Measurements from ENCODE around the gene SLCO3A1. TPM values are rescaled to one million over a fixed set of nuclear protein-coding genes. Genes with fewer than 3 reads are reported as not detected.

The SLCO3A1 gene
- total RNA-seq, 2 experiments from 2014 or later, result 4.2 to 4.8 TPM

DNA sequence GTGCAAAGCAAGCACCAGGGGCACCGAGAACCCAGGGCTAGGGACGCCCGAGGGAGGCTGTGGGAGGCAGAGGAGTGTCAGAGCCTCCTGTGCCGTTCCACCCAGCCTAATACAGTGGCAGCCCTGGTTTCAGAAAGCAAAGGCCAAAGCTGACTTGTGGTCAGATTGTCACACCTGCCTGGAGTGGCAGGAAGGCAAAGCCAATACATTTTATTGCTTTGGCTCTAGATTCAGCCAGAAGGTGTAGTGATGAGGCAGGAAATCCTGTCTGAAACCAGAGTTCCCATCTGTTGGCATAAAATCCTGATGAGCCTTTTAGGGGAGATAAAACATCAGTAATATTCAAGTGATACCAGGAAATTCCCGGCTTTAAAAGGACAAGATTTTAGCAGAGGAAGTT, 168.3 kb downstream of the SLCO3A1 start:
- no peaks in the 10 kb centered on the region for H3K27me3 Mint-ChIP-seq
- peaks cover 13% of the 10 kb centered on the region for H3K4me1 Mint-ChIP-seq (ENCODE audit: low read depth)
- DNase-seq (peak; percentile 13), ATAC-seq (peak; percentile 61)
- CTCF ChIA-PET, result interaction anchor here (1.1 kb wide), 1 partner anchor 57 kb away, joined by 5 read pairs; no protein-coding TSS in a partner anchor
- H3K27ac Mint-ChIP-seq, result no peak overlapping the region
- TF ChIP-seq, protein P1, sequence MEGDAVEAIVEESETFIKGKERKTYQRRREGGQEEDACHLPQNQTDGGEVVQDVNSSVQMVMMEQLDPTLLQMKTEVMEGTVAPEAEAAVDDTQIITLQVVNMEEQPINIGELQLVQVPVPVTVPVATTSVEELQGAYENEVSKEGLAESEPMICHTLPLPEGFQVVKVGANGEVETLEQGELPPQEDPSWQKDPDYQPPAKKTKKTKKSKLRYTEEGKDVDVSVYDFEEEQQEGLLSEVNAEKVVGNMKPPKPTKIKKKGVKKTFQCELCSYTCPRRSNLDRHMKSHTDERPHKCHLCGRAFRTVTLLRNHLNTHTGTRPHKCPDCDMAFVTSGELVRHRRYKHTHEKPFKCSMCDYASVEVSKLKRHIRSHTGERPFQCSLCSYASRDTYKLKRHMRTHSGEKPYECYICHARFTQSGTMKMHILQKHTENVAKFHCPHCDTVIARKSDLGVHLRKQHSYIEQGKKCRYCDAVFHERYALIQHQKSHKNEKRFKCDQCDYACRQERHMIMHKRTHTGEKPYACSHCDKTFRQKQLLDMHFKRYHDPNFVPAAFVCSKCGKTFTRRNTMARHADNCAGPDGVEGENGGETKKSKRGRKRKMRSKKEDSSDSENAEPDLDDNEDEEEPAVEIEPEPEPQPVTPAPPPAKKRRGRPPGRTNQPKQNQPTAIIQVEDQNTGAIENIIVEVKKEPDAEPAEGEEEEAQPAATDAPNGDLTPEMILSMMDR (IDR thresholded peaks at IDR 0.05), result no peak
- H3K36me3 Mint-ChIP-seq (ENCODE audit: low read depth), result no peaks in the 10 kb centered on the region
- intact Hi-C loops (cut with micrococcal nuclease), result no loop called here
- H3K9me3 Mint-ChIP-seq, result no peaks in the 10 kb centered on the region
- POLR2A ChIA-PET, result interaction anchor here (0.6 to 1.2 kb wide), 2 partner anchors 11 to 553 kb away, joined by 3 read pairs; no protein-coding TSS in a partner anchor
- H3K4me3 Mint-ChIP-seq, result no peak overlapping the region

DNA sequence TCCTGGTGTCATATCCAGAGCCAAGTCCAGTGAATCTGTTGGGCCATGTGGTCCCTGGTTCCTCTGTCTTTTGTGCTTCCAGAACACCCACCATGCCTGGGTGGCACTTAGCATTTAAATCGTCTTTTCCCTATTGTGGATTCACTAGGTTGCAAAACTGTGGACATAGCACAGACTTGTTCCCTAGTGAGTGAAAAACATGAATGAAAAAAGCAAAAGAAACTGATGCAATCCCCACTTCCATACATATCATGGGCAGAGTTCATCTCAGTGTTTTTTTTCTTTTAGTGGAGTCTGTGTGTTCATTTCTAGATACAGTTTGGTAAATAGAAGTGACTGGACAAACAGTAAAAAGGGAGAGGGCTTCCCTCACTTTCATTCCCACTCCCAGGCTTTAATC, 170.5 kb downstream of the SLCO3A1 start:
- DNase-seq (no peak), ATAC-seq (no peak)
- intact Hi-C loops (cut with micrococcal nuclease), result no loop called here
- ChIA-PET POLR2A (no interaction called here), CTCF (no interaction called here)
- Mint-ChIP-seq H3K27me3 (no peaks in the 10 kb centered on the region), H3K9me3 (no peaks in the 10 kb centered on the region), H3K4me1 (ENCODE audit: low read depth) (peaks cover 13% of the 10 kb centered on the region), H3K4me3 (no peak overlapping the region), H3K27ac (no peak overlapping the region), H3K36me3 (ENCODE audit: low read depth) (no peaks in the 10 kb centered on the region)
- TF ChIP-seq, protein P1 (IDR thresholded peaks at IDR 0.05), result no peak

DNA sequence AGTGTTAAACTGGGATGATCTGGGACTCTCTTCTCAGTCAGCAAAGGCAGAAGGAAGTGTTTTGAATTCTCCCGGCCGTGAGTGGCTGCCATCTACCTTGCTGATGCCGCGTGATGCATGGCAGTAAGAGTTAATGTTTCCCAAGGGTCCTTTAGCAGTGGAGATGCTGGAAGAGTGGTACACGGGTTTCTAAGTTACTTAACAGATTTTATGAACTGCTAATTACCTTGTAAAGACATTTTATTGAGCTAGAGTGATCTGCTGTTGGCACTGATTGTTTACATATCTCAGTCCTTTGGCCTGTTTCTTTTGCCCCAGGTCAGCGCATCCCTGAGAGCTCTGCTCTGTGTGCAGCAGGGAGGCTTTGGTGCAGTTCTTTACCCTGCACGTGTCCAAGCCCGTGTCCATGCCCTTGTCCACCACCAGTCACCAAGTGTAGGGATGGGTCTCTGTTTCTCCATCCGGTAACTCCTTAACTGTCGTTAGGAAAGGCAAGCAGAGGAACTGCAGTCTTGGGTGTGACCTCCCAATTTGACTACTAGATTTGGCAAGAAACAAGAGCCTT, 172.3 kb downstream of the SLCO3A1 start:
- Mint-ChIP-seq H3K4me3 (no peak overlapping the region), H3K9me3 (no peaks in the 10 kb centered on the region), H3K4me1 (ENCODE audit: low read depth) (peaks cover 15% of the 10 kb centered on the region), H3K27me3 (no peaks in the 10 kb centered on the region), H3K27ac (no peak overlapping the region), H3K36me3 (ENCODE audit: low read depth) (no peaks in the 10 kb centered on the region)
- ATAC-seq, result no peak
- POLR2A ChIA-PET, result no interaction called here
- DNase-seq, result no peak
- TF ChIP-seq, protein P1 (IDR thresholded peaks at IDR 0.05), result no peak
- CTCF ChIA-PET, result no interaction called here
- intact Hi-C loops (cut with micrococcal nuclease), result no loop called here

DNA sequence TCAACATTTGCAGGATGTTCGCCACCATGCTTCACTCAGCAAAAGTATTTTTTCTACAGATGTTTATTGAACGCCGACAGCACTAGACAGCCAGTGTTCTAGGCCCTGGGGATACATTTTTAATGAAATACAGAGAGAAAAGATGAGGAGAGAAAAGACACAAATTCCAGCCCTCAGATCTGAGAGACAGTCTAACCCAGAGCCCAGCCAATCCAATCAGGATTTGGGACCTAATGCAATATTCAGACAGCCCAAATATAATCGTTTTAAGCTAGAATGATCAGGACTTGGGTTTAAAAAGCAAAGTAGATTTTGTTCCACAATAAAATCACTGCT, 174.8 kb downstream of the SLCO3A1 start:
- Mint-ChIP-seq H3K27me3 (no peaks in the 10 kb centered on the region), H3K36me3 (ENCODE audit: low read depth) (no peaks in the 10 kb centered on the region), H3K4me1 (ENCODE audit: low read depth) (peaks cover 8% of the 10 kb centered on the region), H3K4me3 (no peak overlapping the region), H3K9me3 (no peaks in the 10 kb centered on the region), H3K27ac (no peak overlapping the region)
- no peak for DNase-seq
- no peak for ATAC-seq
- POLR2A ChIA-PET, result no interaction called here
- TF ChIP-seq, protein P1 (IDR thresholded peaks at IDR 0.05), result no peak
- intact Hi-C loops (cut with micrococcal nuclease), result no loop called here
- CTCF ChIA-PET, result no interaction called here

DNA sequence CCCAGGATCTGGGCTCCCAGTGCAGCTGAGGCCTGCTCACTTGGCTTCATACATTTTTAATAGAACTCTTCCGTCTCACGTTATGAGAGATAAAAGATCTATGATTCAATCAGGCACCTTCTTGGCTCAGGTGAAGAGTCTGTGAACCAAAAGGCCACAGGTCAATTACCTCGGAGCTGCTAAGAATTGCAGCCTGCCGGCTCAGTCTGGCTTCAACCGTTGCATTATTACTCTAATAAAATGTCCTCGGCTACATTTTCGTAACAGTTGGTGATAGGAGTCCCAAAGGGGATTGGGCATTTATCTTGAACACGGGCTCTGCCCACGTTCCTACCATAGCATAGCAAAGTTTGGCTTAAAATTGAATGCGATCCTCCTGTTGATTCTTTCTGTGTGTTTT, 176.3 kb downstream of the SLCO3A1 start:
- ChIA-PET POLR2A (no interaction called here), CTCF (no interaction called here)
- no peaks in the 10 kb centered on the region for H3K9me3 Mint-ChIP-seq
- TF ChIP-seq, protein P1 (IDR thresholded peaks at IDR 0.05), result no peak
- ATAC-seq, result no peak
- no peak for DNase-seq
- intact Hi-C loops (cut with micrococcal nuclease), result no loop called here
- H3K27me3 Mint-ChIP-seq, result no peaks in the 10 kb centered on the region
- H3K27ac Mint-ChIP-seq, result no peak overlapping the region
- H3K36me3 Mint-ChIP-seq (ENCODE audit: low read depth), result no peaks in the 10 kb centered on the region
- H3K4me3 Mint-ChIP-seq, result no peak overlapping the region
- H3K4me1 Mint-ChIP-seq (ENCODE audit: low read depth), result peaks cover 8% of the 10 kb centered on the region

Data from activated CD8-positive, alpha-beta T cell treated with anti-CD3 and anti-CD28 coated beads for 36 hours (primary cell).